ENCODE results near the gene GMEB2. TPM values are rescaled to one million over a fixed set of nuclear protein-coding genes. Genes with fewer than 3 reads are reported as not detected.

GMEB2 gene
- total RNA-seq, 1 donor: 10.8 TPM

GRCh38 chr20:63553251-63553932 lies 73.5 kb downstream of the GMEB2 start:
- DNase-seq (ENCODE audit: low read depth): peak; percentile 92
- no peak for TF ChIP-seq CTCF (IDR thresholded peaks at IDR 0.05; ENCODE audit: insufficient read depth, low read depth, low read length)
- H3K4me3 ChIP-seq (ENCODE audit: low read depth, low read length): peak overlapping the region; percentile 77

GRCh38 chr20:63552481-63553249 lies 74.2 kb downstream of the GMEB2 start:
- H3K4me3 ChIP-seq (ENCODE audit: low read depth, low read length): no peak overlapping the region

GRCh38 chr20:63551068-63551467 lies 75.8 kb downstream of the GMEB2 start:
- H3K4me3 ChIP-seq (ENCODE audit: low read depth, low read length): no peak overlapping the region
- no peak for DNase-seq (ENCODE audit: low read depth)
- TF ChIP-seq CTCF (IDR thresholded peaks at IDR 0.05; ENCODE audit: insufficient read depth, low read depth, low read length): no peak

More at GRCh38 chr20:63552481-63553249, 74.2 kb downstream of the GMEB2 start:
- no peak for TF ChIP-seq CTCF (IDR thresholded peaks at IDR 0.05; ENCODE audit: insufficient read depth, low read depth, low read length)
- DNase-seq (ENCODE audit: low read depth): no peak

- no peak for DNase-seq (ENCODE audit: low read depth)
- no peak overlapping the region for H3K4me3 ChIP-seq (ENCODE audit: low read depth, low read length)
- no peak for TF ChIP-seq CTCF (IDR thresholded peaks at IDR 0.05; ENCODE audit: insufficient read depth, low read depth, low read length)
These were observed 77.1 kb downstream of the GMEB2 start for GRCh38 chr20:63549679-63550282.

GRCh38 chr20:63549019-63549418 lies 77.9 kb downstream of the GMEB2 start:
- no peak for TF ChIP-seq CTCF (IDR thresholded peaks at IDR 0.05; ENCODE audit: insufficient read depth, low read depth, low read length)
- DNase-seq (ENCODE audit: low read depth): no peak

GRCh38 chr20:63548542-63548941 lies 78.4 kb downstream of the GMEB2 start:
- no peak overlapping the region for H3K4me3 ChIP-seq (ENCODE audit: low read depth, low read length)
- no peak for DNase-seq (ENCODE audit: low read depth)
- no peak for TF ChIP-seq CTCF (IDR thresholded peaks at IDR 0.05; ENCODE audit: insufficient read depth, low read depth, low read length)

More at GRCh38 chr20:63549019-63549418, 77.9 kb downstream of the GMEB2 start:
- H3K4me3 ChIP-seq (ENCODE audit: low read depth, low read length): no peak overlapping the region
